Tibial nerve (tissue), 4 donors: Measurements from ENCODE around the gene IGFALS. TPM values are rescaled to one million over a fixed set of nuclear protein-coding genes. Genes with fewer than 3 reads are reported as not detected.

Experiments used
- DNase-seq, 2 donors: peaks; one replicate each; pipeline ENCODE4 v3.0.0-alpha.2; 2019; ENCODE audit warnings: low spot score in 2 of 2
- H3K27ac ChIP-seq, 4 donors: fragments of 200-600 bp; sonication (generic) in 3 of 4; one replicate each; pipeline ENCODE4 v1.5.1; 2017 to 2019; ENCODE audit warnings: mild to moderate bottlenecking in 1 of 4
- H3K27me3 ChIP-seq, 2 donors: fragments of 200-600 bp; sonication (generic) in 1 of 2; one replicate each; pipeline versions ENCODE4 v1.5.1 to v1.6.0; 2017 to 2019
- H3K36me3 ChIP-seq, 3 donors: fragments of 200-600 bp; sonication (generic); one replicate each; pipeline ENCODE4 v1.5.1; 2018 to 2019
- H3K4me1 ChIP-seq, 4 donors: fragments of 200-600 bp; sonication (generic) in 3 of 4; one replicate each; pipeline ENCODE4 v1.5.1; 2017 to 2019
- H3K4me3 ChIP-seq, 4 donors: fragments of 200-600 bp; sonication (generic) in 3 of 4; one replicate each; pipeline ENCODE4 v1.5.1; 2017 to 2019; ENCODE audit warnings: mild to moderate bottlenecking in 1 of 4, moderate library complexity in 1 of 4
- H3K9me3 ChIP-seq, 4 donors: fragments of 200-600 bp; sonication (generic) in 3 of 4; one replicate each; pipeline ENCODE4 v1.5.1; 2017 to 2019
- EP300 ChIP-seq, 2 donors: sonication (generic); formaldehyde crosslinking; IDR thresholded peaks; one replicate each; pipeline ENCODE4 v1.6.1; 2017; ENCODE audit warnings: antibody characterized with exemption in 2 of 2, mild to moderate bottlenecking in 1 of 2
- POLR2A ChIP-seq, 2 donors: fragments of 450-650 bp; IDR thresholded peaks; one replicate each; pipeline ENCODE4 v1.6.1; 2017; ENCODE audit warnings: antibody characterized with exemption in 2 of 2, mild to moderate bottlenecking in 2 of 2, moderate library complexity in 2 of 2
- WGBS, 2 donors: methylation state at CpG; one replicate each; pipeline ENCODE4 v1.1.5; 2018; 5-methylcytosine and 5-hydroxymethylcytosine counted together
- total RNA-seq, 4 donors: library from RNA; depleted of rRNA; stranded (reverse); fragments of >200 nt; gene quantifications; one replicate each; pipeline ENCODE4 v1.1.0, GENCODE V29; 2016
- TF ChIP-seq, protein P1 (sequence below), 5 experiments: fragments of 200-600 bp in 3 of 5; fragments of 450-650 bp in 2 of 5; sonication (generic) in 3 of 5; IDR thresholded peaks; one replicate each; pipeline ENCODE4 v1.5.1; 2016 to 2019; ENCODE audit warnings: antibody characterized with exemption in 5 of 5, mild to moderate bottlenecking in 3 of 5, moderate library complexity in 2 of 5

The IGFALS gene
- total RNA-seq, 4 donors from 2014 or later: 0.63 to 1.6 TPM; not detected in 2

- Histone ChIP-seq H3K27ac (no peak overlapping the region), H3K4me3 (no peak overlapping the region), H3K36me3 (peaks cover 0 to 89% (median 23%) of the 10 kb centered on the region in 3 donors), H3K9me3 (no peaks in the 10 kb centered on the region), H3K4me1 (peaks cover 0 to 17% (median 4%) of the 10 kb centered on the region in 4 donors), H3K27me3 (no peaks in the 10 kb centered on the region)
- WGBS, 2 donors: 92 to 94% methylated on average over 32 to 35 of the region's 35 CpGs
- TF ChIP-seq EP300 (IDR thresholded peaks at IDR 0.05): no peak
- no peak for TF ChIP-seq POLR2A (IDR thresholded peaks at IDR 0.05)
- TF ChIP-seq, protein P1, sequence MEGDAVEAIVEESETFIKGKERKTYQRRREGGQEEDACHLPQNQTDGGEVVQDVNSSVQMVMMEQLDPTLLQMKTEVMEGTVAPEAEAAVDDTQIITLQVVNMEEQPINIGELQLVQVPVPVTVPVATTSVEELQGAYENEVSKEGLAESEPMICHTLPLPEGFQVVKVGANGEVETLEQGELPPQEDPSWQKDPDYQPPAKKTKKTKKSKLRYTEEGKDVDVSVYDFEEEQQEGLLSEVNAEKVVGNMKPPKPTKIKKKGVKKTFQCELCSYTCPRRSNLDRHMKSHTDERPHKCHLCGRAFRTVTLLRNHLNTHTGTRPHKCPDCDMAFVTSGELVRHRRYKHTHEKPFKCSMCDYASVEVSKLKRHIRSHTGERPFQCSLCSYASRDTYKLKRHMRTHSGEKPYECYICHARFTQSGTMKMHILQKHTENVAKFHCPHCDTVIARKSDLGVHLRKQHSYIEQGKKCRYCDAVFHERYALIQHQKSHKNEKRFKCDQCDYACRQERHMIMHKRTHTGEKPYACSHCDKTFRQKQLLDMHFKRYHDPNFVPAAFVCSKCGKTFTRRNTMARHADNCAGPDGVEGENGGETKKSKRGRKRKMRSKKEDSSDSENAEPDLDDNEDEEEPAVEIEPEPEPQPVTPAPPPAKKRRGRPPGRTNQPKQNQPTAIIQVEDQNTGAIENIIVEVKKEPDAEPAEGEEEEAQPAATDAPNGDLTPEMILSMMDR (IDR thresholded peaks at IDR 0.05): no peak
- DNase-seq: no peak
Observed at GRCh38 chr16:1818873-1819525, 25.5 kb upstream of the IGFALS start.

- Histone ChIP-seq H3K9me3 (no peaks in the 10 kb centered on the region), H3K27me3 (no peaks in the 10 kb centered on the region), H3K36me3 (peaks cover 0 to 95% (median 23%) of the 10 kb centered on the region in 3 donors), H3K27ac (no peak overlapping the region), H3K4me1 (peaks cover 0 to 11% (median 2%) of the 10 kb centered on the region in 4 donors), H3K4me3 (no peak overlapping the region)
- TF ChIP-seq, protein P1 (IDR thresholded peaks at IDR 0.05): no peak
- no peak for TF ChIP-seq POLR2A (IDR thresholded peaks at IDR 0.05)
- TF ChIP-seq EP300 (IDR thresholded peaks at IDR 0.05): no peak
- DNase-seq: no peak
- 93 to 95% methylated on average over 19 to 24 of the region's 27 CpGs for WGBS, 2 donors
Observed at GRCh38 chr16:1818204-1818872, 24.8 kb upstream of the IGFALS start.

DNA sequence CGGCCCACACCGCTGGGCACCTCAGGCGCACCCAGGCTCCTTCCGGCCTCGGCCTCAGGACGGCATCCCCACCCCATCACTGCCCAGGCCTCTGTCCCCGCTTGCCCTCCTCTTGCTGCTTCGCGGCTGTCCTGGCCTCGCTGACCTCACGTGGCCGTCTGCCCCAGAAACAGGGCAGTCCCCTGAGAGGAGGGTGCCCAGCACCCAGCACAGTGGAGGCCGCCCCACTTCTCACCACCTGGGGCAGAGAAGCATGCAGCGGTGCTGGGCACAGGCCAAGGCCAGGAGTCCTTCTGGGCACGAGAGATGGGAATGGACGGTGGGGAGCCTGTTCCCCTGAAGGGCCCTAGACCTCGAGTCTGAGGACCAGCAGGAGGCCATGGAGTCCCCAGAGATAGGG lies 24.2 kb upstream of the IGFALS start:
- no peaks in the 10 kb centered on the region for H3K9me3 ChIP-seq
- no peak for DNase-seq
- H3K36me3 ChIP-seq: peaks cover 0 to 99% (median 21%) of the 10 kb centered on the region in 3 donors
- H3K4me3 ChIP-seq: no peak overlapping the region
- WGBS, 2 donors: 90 to 91% methylated on average over 17 of the region's 17 CpGs
- no peak overlapping the region for H3K27ac ChIP-seq
- no peak for TF ChIP-seq POLR2A (IDR thresholded peaks at IDR 0.05)
- TF ChIP-seq, protein P1 (IDR thresholded peaks at IDR 0.05): no peak
- TF ChIP-seq EP300 (IDR thresholded peaks at IDR 0.05): no peak
- H3K4me1 ChIP-seq: peaks cover 0 to 12% (median 2%) of the 10 kb centered on the region in 4 donors
- H3K27me3 ChIP-seq: no peaks in the 10 kb centered on the region

- Histone ChIP-seq H3K4me1 (peaks cover 0 to 15% (median 2%) of the 10 kb centered on the region in 4 donors), H3K27ac (no peak overlapping the region), H3K4me3 (no peak overlapping the region), H3K36me3 (peaks cover 0 to 95% (median 16%) of the 10 kb centered on the region in 3 donors), H3K9me3 (no peaks in the 10 kb centered on the region), H3K27me3 (no peaks in the 10 kb centered on the region)
- no peak for DNase-seq
- WGBS, 2 donors: 93 to 95% methylated on average over 9 of the region's 9 CpGs
- TF ChIP-seq, protein P1 (IDR thresholded peaks at IDR 0.05): no peak
- TF ChIP-seq POLR2A (IDR thresholded peaks at IDR 0.05): no peak
- TF ChIP-seq EP300 (IDR thresholded peaks at IDR 0.05): no peak
Observed at GRCh38 chr16:1817276-1817589, 23.7 kb upstream of the IGFALS start.
